GM21825 (cell line): Measurements from ENCODE around the gene ADCY4.

Experiments
- ATAC-seq: cut with Tn5 transposase; IDR thresholded peaks from one replicate; pipeline ENCODE4 v1.9.1; 2021; ENCODE audit warnings: mild to moderate bottlenecking, moderate library complexity; ENCODE audit not compliant: unreplicated experiment

The ADCY4 gene

GRCh38 chr14:24300326-24300980 lies 34.4 kb downstream of the ADCY4 start:
- ATAC-seq, result no peak

GRCh38 chr14:24299255-24300191 lies 35.3 kb downstream of the ADCY4 start, which contains the start of the genes DHRS1 and NOP9:
Gene DHRS1, minus strand, starts transcription at chr14:24299780. Its CDS starts 674 bp downstream, at chr14:24299106.
Gene NOP9, plus strand, starts transcription at chr14:24299850. Its CDS starts 105 bp downstream, at chr14:24299955.
- peak; percentile 62 for ATAC-seq

- ATAC-seq, result no peak
Measured at GRCh38 chr14:24298892-24299254, 36.0 kb downstream of the ADCY4 start.

- peak; percentile 20 for ATAC-seq
Measured at GRCh38 chr14:24297190-24297964, 37.5 kb downstream of the ADCY4 start.

GRCh38 chr14:24296341-24297157 lies 38.3 kb downstream of the ADCY4 start:
- ATAC-seq, result peak; percentile 45

- ATAC-seq, result no peak
Measured at GRCh38 chr14:24293525-24293924, 41.3 kb downstream of the ADCY4 start.

- no peak for ATAC-seq
Measured at GRCh38 chr14:24292118-24292807, 42.6 kb downstream of the ADCY4 start.

GRCh38 chr14:24291446-24292117 lies 43.3 kb downstream of the ADCY4 start:
- ATAC-seq, result no peak

GRCh38 chr14:24290746-24291145 lies 44.1 kb downstream of the ADCY4 start:
- no peak for ATAC-seq

- peak; percentile 83 for ATAC-seq
Measured at GRCh38 chr14:24289649-24290280, 45.1 kb downstream of the ADCY4 start.

- ATAC-seq, result no peak
Measured at GRCh38 chr14:24286996-24287395, 47.9 kb downstream of the ADCY4 start.

GRCh38 chr14:24285351-24285750 lies 49.5 kb downstream of the ADCY4 start:
- no peak for ATAC-seq

- ATAC-seq, result no peak
Measured at GRCh38 chr14:24284501-24285035, 50.3 kb downstream of the ADCY4 start.

GRCh38 chr14:24283796-24284460 lies 50.9 kb downstream of the ADCY4 start:
- no peak for ATAC-seq

- ATAC-seq, result no peak
Measured at GRCh38 chr14:24282736-24283135, 52.1 kb downstream of the ADCY4 start.

- ATAC-seq, result no peak
Measured at GRCh38 chr14:24281636-24282035, 53.2 kb downstream of the ADCY4 start.

GRCh38 chr14:24280797-24281460 lies 53.9 kb downstream of the ADCY4 start:
- ATAC-seq, result no peak
